ENCODE data around the gene NUDT4.

NUDT4 gene

GRCh38 chr12:93377252-93378195 lies at the start of gene NUDT4:
Gene NUDT4 (plus strand): TSS chr12:93377925. CDS start chr12:93378323, 398 bp downstream.
- DNase-seq (ENCODE audit: low read depth in 2 of 2) = peak; percentile 95 to 96

DNA sequence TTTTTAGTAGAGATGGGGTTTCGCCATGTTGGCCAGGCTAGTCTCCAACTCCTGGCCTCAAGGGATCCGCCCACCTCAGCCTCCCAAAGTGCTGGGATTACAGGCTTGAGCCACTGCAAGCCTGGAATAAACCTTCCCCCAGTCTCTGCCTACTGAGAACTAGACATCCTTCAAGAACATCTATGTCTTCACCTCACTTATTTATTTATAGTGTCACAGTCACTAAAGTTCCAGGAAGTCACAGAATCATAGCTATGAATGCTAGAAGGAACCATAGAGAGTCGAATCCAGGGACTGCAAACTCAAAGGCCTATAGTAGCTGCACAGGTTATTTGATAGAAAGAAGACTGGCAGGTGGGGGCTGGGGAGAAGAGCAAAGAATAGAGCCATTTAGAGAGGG lies 44.7 kb upstream of the NUDT4 start:
- DNase-seq (ENCODE audit: low read depth in 2 of 2) = no peak

GRCh38 chr12:93333828-93334227 lies 43.9 kb upstream of the NUDT4 start:
- DNase-seq (ENCODE audit: low read depth in 2 of 2) = no peak

GRCh38 chr12:93335603-93336162 lies 42.0 kb upstream of the NUDT4 start:
- DNase-seq (ENCODE audit: low read depth in 2 of 2) = no peak

DNA sequence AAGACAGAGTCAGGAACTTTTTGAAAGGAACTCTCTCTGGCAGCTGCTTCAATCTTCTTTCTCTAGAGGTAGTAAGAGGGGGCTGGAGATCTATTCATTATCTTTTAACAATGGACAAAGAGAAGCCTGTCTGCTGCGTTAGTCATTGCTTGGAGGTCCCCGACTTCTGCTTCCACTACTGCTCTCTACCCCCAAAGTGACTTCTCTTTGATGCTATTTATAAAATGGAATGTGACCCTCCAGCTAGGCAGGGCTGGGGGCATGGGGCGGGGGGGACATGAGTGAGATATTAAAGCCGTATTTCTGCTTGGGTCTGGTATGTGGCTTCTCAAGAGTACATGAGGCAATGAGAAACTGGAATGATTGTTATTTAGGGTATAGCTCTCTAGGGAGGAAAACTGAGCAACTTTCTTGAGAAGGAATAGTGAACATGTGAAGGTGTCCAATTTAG lies 41.4 kb upstream of the NUDT4 start:
- no peak for DNase-seq (ENCODE audit: low read depth in 2 of 2)

DNA sequence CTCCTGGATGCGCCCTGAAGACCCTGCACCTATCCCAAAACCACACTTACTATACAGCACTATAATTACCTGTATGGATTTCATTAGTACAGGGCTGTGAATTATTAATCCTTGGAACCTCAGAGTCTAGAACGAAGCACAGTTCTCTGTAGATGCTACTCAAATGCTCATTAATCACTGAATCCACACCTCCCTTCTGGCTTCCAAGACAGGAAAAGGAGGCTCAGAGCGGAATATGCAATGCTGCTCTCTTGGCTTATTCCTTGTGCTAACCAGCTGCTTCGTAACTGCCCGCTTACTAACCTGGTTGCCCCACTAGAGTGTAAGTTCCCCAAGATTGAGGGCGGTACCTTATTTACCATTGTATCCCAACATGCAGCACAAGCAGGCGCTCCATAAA lies 39.1 kb upstream of the NUDT4 start:
- DNase-seq (ENCODE audit: low read depth in 2 of 2) = no peak

GRCh38 chr12:93339695-93340094 lies 38.0 kb upstream of the NUDT4 start:
- no peak for DNase-seq (ENCODE audit: low read depth in 2 of 2)

GRCh38 chr12:93341409-93342049 lies 36.2 kb upstream of the NUDT4 start:
- DNase-seq (ENCODE audit: low read depth in 2 of 2) = no peak

DNA sequence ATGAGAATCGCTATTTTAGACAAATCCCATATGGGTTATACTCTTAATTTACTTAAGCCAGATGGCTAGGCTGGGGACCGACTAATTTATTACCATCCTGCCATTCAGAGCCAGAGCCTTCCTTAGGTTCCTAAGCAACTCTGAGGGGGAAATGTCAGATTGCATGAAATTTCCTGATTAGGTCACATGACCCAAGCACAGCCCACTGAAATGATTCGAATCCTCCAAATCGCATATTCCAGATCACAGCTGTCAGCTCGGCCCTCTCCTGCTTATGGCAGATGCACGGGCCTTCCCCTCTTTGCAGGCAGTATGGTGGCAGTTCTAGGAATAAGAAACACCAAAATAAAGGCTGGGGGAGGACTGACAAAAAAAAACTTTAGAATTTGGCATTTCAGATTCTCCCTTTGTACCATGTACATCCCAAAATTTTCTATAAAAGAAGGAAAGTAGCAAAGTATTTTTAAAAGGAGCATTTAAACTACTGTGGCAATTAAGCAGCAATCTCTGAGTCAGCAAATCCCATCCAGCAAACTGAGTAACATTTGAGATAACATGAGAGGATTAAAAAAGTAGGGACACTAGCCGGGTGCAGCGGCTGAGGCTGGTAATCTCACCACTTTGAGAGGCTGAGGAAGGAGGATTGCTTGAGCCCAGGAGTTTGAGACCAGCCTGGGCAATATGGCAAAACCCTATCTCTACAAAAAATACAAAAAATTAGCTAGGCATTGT lies 30.5 kb upstream of the NUDT4 start:
- DNase-seq (ENCODE audit: low read depth in 2 of 2) = no peak

GRCh38 chr12:93348575-93349435 lies 28.9 kb upstream of the NUDT4 start:
- no peak for DNase-seq (ENCODE audit: low read depth in 2 of 2)

DNA sequence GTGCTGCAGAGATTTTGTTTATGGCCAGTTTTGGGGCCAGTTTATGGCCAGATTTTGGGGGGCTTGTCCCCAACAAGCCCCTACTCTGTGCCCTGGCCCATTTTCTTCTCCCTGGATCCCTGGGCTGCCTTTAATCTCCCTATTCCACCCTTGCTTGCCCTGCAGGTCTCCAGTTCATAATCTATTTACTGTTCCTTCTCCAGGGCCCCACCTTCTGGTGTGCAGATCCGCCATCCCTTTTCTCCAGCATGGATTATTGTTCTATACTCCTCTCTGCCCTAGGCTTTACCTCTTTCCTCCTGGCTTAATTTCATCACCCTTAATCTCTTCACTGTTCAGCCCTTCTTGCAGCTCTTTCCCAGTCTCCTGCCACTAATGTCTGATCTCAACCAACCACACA lies 26.0 kb upstream of the NUDT4 start:
- no peak for DNase-seq (ENCODE audit: low read depth in 2 of 2)

GRCh38 chr12:93352321-93352720 lies 25.4 kb upstream of the NUDT4 start:
- DNase-seq (ENCODE audit: low read depth in 2 of 2) = no peak

DNA sequence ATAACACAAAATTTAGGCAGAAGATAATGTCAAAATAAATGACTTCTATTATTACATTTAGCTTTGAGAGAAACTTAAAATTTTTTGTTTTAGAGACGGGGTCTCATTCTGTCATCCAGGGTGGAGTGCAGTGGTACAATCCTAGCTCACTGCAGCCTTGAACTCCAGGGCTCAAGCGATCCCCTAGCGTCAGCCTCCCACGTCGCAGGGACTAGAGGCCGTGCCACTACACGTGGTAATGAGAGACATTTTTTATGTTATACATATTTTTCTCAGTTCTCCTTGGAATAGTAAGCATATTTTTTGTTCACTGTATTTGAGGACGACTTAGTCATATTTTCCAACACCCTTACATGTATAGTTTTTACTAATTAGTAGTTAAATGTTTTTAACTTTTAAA lies 21.5 kb upstream of the NUDT4 start:
- no peak for DNase-seq (ENCODE audit: low read depth in 2 of 2)

DNA sequence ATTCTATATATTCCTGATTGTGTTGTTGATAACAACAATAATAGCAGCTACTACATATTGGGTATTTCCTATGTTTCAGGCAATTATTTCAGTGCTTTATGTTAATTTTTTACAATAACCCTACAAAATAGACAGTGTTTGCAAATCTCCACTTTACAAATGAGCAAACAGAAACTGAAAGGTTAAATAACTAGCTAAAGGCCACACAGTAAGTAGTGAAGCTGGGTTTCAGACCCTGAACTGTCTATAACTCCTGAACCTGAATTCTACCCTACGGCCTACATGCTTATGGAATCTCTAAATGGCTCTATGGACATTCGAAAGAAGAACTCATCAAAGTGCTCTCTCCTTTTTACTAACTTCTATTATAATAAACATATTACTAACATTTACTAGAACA lies 19.7 kb upstream of the NUDT4 start:
- DNase-seq (ENCODE audit: low read depth in 2 of 2) = no peak

- DNase-seq (ENCODE audit: low read depth in 2 of 2) = no peak
Observed at GRCh38 chr12:93358821-93359220, 18.9 kb upstream of the NUDT4 start.

DNA sequence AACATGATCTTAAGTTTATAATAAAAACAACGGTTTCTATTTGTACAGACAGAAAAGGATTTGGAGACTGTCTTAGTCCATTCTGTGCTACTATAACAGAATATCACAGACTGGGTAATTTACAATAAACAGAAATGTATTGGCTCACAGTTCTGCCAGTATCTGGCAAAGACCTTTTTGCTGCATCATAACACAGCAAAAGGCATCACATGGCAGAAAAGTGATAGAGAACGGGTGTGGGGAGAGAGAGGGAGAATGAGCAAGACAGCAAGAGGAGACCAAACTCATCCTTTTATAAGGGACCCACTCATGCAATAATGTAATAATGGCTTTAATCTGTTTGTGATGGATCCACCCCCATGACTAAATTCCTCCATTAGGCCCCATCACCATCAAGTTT lies 17.0 kb upstream of the NUDT4 start:
- DNase-seq (ENCODE audit: low read depth in 2 of 2) = no peak

DNA sequence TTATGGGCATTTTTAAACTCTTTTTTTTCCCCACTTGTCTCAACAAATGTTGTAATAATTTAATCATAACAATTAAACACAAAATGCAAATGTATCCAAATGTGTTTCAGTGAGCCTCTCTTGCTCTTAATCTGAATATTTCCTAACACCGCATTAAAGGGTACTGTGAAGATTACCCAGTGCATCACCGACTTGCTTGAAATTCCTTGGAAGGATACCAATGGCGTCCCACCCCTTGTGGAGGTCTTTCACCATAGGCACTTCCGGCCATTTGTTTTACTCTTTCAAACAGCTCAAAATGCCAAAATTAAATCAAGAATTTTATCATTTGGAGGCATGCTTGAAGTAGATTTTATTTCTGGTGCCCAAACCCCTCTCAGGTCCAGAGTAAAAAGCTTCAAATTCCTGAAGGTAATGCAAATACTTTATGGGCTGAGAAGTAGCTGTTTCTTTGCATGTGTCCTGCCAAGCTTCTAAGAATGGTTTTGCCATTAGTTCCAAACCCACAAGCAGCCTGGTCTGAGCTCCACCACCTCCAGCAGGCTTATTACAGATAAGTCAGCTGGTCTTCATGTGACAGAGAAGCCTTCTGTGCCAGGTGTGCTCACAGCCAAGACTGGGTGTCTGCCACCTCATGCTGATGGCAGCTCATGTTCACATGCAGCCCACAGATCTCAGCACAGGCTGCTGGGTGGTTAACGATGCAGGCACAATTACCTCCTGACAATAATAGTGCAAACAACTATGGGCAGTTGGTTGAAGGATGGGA lies 16.4 kb upstream of the NUDT4 start:
- no peak for DNase-seq (ENCODE audit: low read depth in 2 of 2)

- DNase-seq (ENCODE audit: low read depth in 2 of 2) = no peak
Observed at GRCh38 chr12:93363841-93364297, 13.9 kb upstream of the NUDT4 start.

DNA sequence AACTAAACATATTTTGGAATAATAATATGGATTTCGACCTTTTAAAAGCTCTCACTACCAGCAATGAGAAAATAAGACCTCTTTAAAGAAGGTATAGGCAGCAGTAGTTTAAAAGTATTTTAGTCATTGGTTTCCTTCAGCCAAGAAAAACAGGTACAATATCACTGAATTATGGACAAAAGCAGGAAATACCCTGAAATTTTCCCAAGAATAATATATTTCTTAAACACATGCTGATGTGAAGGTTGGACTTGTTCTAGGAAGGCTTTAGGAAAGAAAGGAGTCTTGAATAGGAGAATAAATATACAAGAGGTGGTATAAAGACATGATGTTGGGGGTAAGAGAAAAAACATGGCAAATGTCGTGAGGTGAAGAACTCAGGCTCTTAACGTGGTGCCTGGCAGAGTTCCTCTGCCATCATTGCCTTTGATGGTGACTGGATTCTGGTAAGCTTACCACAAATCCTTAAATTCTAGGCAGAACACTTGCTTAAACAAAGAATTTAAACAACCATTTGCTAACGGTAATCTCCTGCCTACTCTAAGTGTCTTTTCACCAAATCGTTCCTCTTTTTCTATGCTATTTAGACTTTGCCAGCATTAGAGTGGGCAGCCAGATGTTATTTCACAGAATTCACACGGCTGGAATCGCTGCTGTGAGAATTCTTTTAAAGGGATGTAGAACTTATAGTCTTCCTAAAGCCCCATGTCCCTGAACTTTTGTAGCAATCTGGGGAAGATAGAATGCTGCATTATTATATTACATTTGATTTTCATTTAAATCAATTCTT lies 11.9 kb upstream of the NUDT4 start:
- DNase-seq (ENCODE audit: low read depth in 2 of 2) = no peak

Measured in stimulated activated CD4-positive, alpha-beta T cell treated with anti-CD3 and anti-CD28 coated beads, Interleukin-4, amount 100 ng/mL, for 48 hours (primary cell).